Activated T-cell treated with anti-CD3 and anti-CD28 coated beads, Interleukin-2, amount 50 U/mL, for 24 hours (primary cell): Measurements from ENCODE around the gene PIP.
"Not testable (repeated sequence)": the region's sequence is repeated elsewhere in the genome, so short reads cannot be mapped to it uniquely, and the experiment has no call there.

Experiments
- DNase-seq: peaks from one replicate; pipeline ENCODE4 v3.0.0-alpha.2; 2020
- H3K27ac Mint-ChIP-seq: 2 replicates; pipeline ENCODE4 v1.8.0; 2020; ENCODE audit warnings: mild to moderate bottlenecking, mixed read lengths
- H3K27me3 Mint-ChIP-seq: 2 replicates; pipeline ENCODE4 v1.8.0; 2020; ENCODE audit warnings: mixed read lengths
- H3K36me3 Mint-ChIP-seq: 2 replicates; pipeline ENCODE4 v1.8.0; 2020; ENCODE audit warnings: low read depth, mixed read lengths
- H3K4me1 Mint-ChIP-seq: 2 replicates; pipeline ENCODE4 v1.8.0; 2020; ENCODE audit warnings: low read depth, mixed read lengths
- H3K4me3 Mint-ChIP-seq: 2 replicates; pipeline ENCODE4 v1.8.0; 2020; ENCODE audit warnings: mild to moderate bottlenecking, moderate library complexity, mixed read lengths
- H3K9me3 Mint-ChIP-seq: 2 replicates; pipeline ENCODE4 v1.8.0; 2020; ENCODE audit warnings: mixed read lengths

The PIP gene

GRCh38 chr7:143147070-143147469, 15.2 kb downstream of the PIP start:
- Mint-ChIP-seq H3K27ac (no peak overlapping the region), H3K36me3 (no peaks in the 10 kb centered on the region), H3K9me3 (peaks cover 12% of the 10 kb centered on the region), H3K27me3 (peaks cover 5% of the 10 kb centered on the region), H3K4me3 (no peak overlapping the region), H3K4me1 (no peaks in the 10 kb centered on the region)
- DNase-seq: no peak

DNA sequence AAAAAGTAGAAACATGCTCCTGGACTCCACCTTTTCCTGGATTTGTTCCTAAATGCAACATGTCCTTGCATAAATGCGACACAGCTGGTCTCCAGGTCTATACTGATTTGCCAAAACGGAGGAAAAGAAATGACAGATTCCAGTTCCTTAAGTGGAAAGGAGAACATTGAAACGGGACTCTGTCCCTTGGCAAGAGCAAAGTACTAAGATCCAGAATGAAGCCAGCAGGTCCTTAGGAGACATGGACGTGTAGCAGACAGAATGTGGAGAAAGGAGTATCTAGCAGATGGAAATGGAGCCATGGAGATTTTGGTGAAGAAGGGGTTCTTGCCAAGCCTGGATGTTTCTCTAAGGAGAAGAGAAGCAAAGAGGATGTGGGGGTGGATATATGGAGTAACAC, 16.2 kb downstream of the PIP start:
- no peak for DNase-seq
- Mint-ChIP-seq H3K27me3 (peaks cover 5% of the 10 kb centered on the region), H3K9me3 (peaks cover 12% of the 10 kb centered on the region), H3K4me3 (no peak overlapping the region), H3K4me1 (no peaks in the 10 kb centered on the region), H3K36me3 (no peaks in the 10 kb centered on the region), H3K27ac (no peak overlapping the region)

DNA sequence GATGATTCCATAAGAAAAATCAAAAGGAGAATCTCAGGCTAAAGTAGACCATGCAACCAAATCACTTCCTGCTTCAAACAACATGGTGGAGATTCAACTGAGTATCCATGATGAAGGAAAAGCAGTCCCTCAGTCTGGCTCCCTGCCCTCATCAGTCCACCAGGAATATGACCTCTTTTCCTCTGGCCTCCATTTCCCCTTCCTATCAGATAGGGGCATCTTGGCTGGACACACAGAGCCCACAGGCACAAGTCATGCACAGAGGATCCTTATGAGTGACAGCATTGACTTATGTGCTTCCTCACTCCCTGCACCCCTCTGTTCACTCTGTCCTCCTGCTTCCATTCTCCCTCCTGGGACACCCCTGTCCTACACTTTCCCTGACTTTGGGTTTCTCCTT, 16.8 kb downstream of the PIP start:
- Mint-ChIP-seq H3K27ac (no peak overlapping the region), H3K4me3 (no peak overlapping the region), H3K27me3 (peaks cover 5% of the 10 kb centered on the region), H3K9me3 (peaks cover 12% of the 10 kb centered on the region), H3K36me3 (no peaks in the 10 kb centered on the region), H3K4me1 (no peaks in the 10 kb centered on the region)
- DNase-seq: no peak

- not testable (repeated sequence) for H3K27ac Mint-ChIP-seq, H3K4me3 Mint-ChIP-seq, DNase-seq
Measured at GRCh38 chr7:143150696-143151095, 18.8 kb downstream of the PIP start.

DNA sequence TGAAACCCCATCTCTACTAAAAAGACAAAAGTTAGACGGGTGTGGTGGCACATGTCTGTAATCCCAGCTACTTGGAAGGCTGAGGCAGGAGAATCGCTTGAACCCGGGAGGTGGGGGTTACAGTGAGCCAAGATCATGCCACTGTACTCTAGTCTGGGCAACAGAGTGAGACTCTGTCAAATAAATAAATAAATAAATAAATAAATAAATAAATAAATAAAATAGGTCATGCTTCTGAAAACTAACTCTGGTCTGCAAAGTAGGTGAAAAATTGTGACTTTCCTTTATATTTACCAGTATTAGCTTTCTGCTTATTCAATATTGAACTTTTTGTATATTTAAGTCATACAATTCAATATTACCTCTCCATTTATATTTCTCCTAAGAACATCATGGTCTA, 26.7 kb downstream of the PIP start:
- DNase-seq, H3K27me3 Mint-ChIP-seq, H3K4me3 Mint-ChIP-seq, H3K4me1 Mint-ChIP-seq, H3K27ac Mint-ChIP-seq, H3K36me3 Mint-ChIP-seq, H3K9me3 Mint-ChIP-seq: not testable (repeated sequence)

More at GRCh38 chr7:143150696-143151095, 18.8 kb downstream of the PIP start:
- not testable (repeated sequence) for H3K36me3 Mint-ChIP-seq, H3K27me3 Mint-ChIP-seq, H3K4me1 Mint-ChIP-seq
- H3K9me3 Mint-ChIP-seq: peaks cover 12% of the 10 kb centered on the region

GRCh38 chr7:143171697-143172096, 39.8 kb downstream of the PIP start:
- DNase-seq: no peak
- no peaks in the 10 kb centered on the region for H3K36me3 Mint-ChIP-seq
- peaks cover under 1% of the 10 kb centered on the region for H3K9me3 Mint-ChIP-seq
- peaks cover 18% of the 10 kb centered on the region for H3K27me3 Mint-ChIP-seq
- no peak overlapping the region for H3K27ac Mint-ChIP-seq
- H3K4me3 Mint-ChIP-seq: no peak overlapping the region
- H3K4me1 Mint-ChIP-seq: no peaks in the 10 kb centered on the region

GRCh38 chr7:143172354-143172753, 40.5 kb downstream of the PIP start:
- Mint-ChIP-seq H3K4me1 (no peaks in the 10 kb centered on the region), H3K27ac (no peak overlapping the region), H3K36me3 (no peaks in the 10 kb centered on the region), H3K9me3 (peaks cover 3% of the 10 kb centered on the region), H3K27me3 (peaks cover 18% of the 10 kb centered on the region), H3K4me3 (no peak overlapping the region)
- DNase-seq: no peak

- Mint-ChIP-seq H3K27ac (no peak overlapping the region), H3K9me3 (peaks cover 20% of the 10 kb centered on the region), H3K36me3 (no peaks in the 10 kb centered on the region), H3K4me3 (no peak overlapping the region), H3K4me1 (no peaks in the 10 kb centered on the region), H3K27me3 (peaks cover 15% of the 10 kb centered on the region)
- no peak for DNase-seq
Measured at GRCh38 chr7:143176128-143176527, 44.3 kb downstream of the PIP start.

DNA sequence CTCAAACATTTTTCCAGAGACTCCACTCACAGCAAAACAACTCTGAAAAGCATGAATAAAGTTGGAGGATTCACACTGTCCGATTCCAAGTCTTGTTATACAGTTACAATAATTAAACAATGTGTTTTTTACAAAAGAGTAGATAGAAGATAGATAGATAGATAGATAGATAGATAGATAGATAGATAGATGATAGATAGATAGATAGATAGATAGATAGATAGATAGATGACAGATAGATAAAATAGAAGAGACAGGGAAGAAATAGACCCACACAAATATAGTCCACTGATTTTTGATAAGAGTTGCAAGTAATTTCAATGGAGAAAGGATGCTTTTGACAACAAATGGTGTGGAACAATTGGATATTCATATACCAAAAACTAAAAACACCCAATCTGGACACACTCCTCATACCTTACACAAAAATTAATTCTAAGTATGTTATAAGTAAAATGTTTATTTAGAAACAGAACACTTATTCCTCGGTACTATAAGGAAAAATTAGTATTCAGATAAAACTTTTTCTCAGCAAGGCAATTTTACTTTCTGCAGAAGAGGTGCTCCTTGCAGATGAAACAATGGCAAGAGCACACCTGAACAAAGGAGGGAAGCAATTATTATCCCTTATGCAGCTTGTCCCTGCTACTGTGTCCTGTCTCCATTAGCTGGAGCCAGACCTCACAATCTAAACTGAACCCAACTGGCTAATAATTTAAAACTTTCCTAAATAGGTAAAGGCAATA, 45.7 kb downstream of the PIP start:
- Mint-ChIP-seq H3K27me3 (peaks cover 15% of the 10 kb centered on the region), H3K4me3 (no peak overlapping the region), H3K9me3 (peaks cover 20% of the 10 kb centered on the region), H3K27ac (no peak overlapping the region), H3K36me3 (no peaks in the 10 kb centered on the region), H3K4me1 (no peaks in the 10 kb centered on the region)
- no peak for DNase-seq

DNA sequence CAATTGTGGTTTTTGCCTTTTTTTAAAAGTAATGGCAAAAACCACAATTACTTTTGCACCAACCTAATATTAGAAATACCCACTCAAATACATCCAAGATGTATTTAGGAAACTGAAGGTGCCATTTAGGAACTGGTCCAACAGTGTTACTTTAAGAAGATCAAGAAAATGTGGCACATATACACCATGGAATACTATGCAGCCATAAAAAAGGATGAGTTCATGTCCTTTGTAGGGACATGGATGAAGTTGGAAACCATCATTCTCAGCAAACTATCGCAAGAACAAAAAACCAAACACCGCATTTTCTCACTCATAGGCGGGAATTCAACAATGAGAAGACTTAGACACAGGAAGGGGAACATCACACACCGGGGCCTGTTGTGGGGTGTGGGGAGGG, 48.9 kb downstream of the PIP start:
- not testable (repeated sequence) for DNase-seq, H3K4me1 Mint-ChIP-seq, H3K27ac Mint-ChIP-seq, H3K4me3 Mint-ChIP-seq, H3K36me3 Mint-ChIP-seq
- peaks cover 25% of the 10 kb centered on the region for H3K27me3 Mint-ChIP-seq
- peaks cover 20% of the 10 kb centered on the region for H3K9me3 Mint-ChIP-seq

DNA sequence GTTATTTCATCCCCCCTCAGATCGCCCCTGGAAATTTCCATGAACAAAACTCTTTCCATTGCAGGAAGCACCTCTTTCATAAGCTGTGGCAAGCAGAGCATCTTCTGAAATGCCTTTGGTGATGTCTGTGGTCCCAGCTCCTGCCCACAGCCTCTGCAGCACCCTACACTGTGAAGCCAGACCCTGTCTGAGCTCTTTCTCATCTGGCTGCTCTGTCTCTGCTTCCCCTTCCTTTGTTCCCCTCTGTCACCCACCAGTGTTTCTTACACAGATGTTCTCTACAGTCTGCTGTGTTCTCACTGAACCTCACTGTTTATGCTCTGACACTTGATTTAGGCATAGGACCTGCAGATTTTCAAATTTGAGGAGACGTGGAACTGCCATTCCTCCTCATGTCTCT, 49.5 kb downstream of the PIP start:
- Mint-ChIP-seq H3K27ac (no peak overlapping the region), H3K4me1 (no peaks in the 10 kb centered on the region), H3K9me3 (peaks cover 20% of the 10 kb centered on the region), H3K36me3 (no peaks in the 10 kb centered on the region), H3K27me3 (peaks cover 29% of the 10 kb centered on the region), H3K4me3 (no peak overlapping the region)
- no peak for DNase-seq

GRCh38 chr7:143183024-143183423, 51.1 kb downstream of the PIP start, which contains the start of gene TAS2R39:
Gene TAS2R39, plus strand, starts transcription at chr7:143183419. Its CDS starts 0 bp downstream, at chr7:143183419.
- H3K4me1 Mint-ChIP-seq: no peaks in the 10 kb centered on the region
- peaks cover 29% of the 10 kb centered on the region for H3K27me3 Mint-ChIP-seq
- DNase-seq: no peak
- H3K36me3 Mint-ChIP-seq: no peaks in the 10 kb centered on the region
- H3K9me3 Mint-ChIP-seq: peaks cover 12% of the 10 kb centered on the region
- H3K4me3 Mint-ChIP-seq: no peak within 1 kb of the TSS
- H3K27ac Mint-ChIP-seq: no peak within 1 kb of the TSS

DNA sequence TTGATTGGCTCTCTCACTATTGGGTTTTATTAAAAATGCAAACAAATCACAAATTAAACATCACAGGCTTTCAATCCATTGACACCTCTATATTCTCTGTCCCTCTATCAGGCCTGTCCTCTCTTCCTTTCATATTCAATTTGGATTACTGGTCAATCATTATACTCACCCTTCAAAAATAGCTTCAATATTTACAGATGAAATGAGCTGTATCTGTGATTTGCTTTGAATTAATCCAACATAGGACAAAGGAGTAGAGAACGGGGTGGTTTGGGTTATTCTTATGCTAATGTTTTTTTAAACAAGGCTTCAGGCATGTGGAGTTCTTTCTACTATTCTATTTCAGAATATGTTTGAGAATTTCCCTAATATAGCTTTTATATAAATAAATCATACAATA, 53.7 kb downstream of the PIP start:
- H3K36me3 Mint-ChIP-seq: no peaks in the 10 kb centered on the region

DNA sequence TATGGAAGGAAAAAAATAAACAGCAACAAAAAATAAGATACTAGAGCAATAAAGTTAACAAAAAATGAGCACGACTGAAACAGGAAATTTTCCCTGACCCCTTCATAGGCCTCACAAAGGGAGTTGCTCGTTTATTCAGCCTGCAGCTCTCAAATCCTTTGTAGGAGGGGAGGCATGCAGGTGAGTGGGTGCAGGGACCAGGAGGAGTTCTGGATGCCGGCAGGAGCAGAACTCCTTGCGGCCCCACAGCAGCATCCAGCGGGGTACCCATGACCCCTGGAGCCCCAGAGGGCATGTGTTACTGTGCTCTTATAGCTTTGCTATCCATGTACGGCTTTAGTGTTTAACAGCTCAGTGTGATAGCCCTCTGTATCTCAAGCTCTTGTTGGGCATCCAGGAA, 57.1 kb downstream of the PIP start:
- no peaks in the 10 kb centered on the region for H3K9me3 Mint-ChIP-seq
- no peak for DNase-seq

More for the DNA sequence above, 53.7 kb downstream of the PIP start:
- Mint-ChIP-seq H3K4me3 (no peak overlapping the region), H3K9me3 (no peaks in the 10 kb centered on the region), H3K27me3 (peaks cover 25% of the 10 kb centered on the region), H3K27ac (no peak overlapping the region), H3K4me1 (no peaks in the 10 kb centered on the region)
- DNase-seq: no peak

More for the DNA sequence above, 57.1 kb downstream of the PIP start:
- peaks cover 14% of the 10 kb centered on the region for H3K27me3 Mint-ChIP-seq
- no peak overlapping the region for H3K27ac Mint-ChIP-seq
- no peak overlapping the region for H3K4me3 Mint-ChIP-seq
- H3K4me1 Mint-ChIP-seq: no peaks in the 10 kb centered on the region
- no peaks in the 10 kb centered on the region for H3K36me3 Mint-ChIP-seq
